ENCODE results near the gene SOX9.
"Not testable (repeated sequence)": the region's sequence is repeated elsewhere in the genome, so short reads cannot be mapped to it uniquely, and the experiment has no call there.

SOX9 gene

GRCh38 chr17:72128039-72128438 is 7.2 kb downstream of the SOX9 start:
- no peak for DNase-seq

GRCh38 chr17:72134608-72135394 is 14.0 kb downstream of the SOX9 start:
- no peak for DNase-seq

GRCh38 chr17:72135546-72136325 is 14.9 kb downstream of the SOX9 start:
- DNase-seq = no peak

GRCh38 chr17:72136692-72137091 is 15.9 kb downstream of the SOX9 start:
- no peak for DNase-seq

- no peak for DNase-seq
Observed at GRCh38 chr17:72137161-72137560, 16.3 kb downstream of the SOX9 start.

- no peak for DNase-seq
Observed at GRCh38 chr17:72139212-72139611, 18.4 kb downstream of the SOX9 start.

- DNase-seq = no peak
Observed at GRCh38 chr17:72141336-72141735, 20.5 kb downstream of the SOX9 start.

- DNase-seq = not testable (repeated sequence)
Observed at GRCh38 chr17:72142097-72142496, 21.3 kb downstream of the SOX9 start.

GRCh38 chr17:72142614-72143013 is 21.8 kb downstream of the SOX9 start:
- no peak for DNase-seq

- no peak for DNase-seq
Observed at GRCh38 chr17:72143245-72143644, 22.4 kb downstream of the SOX9 start.

- DNase-seq = no peak
Observed at GRCh38 chr17:72144101-72144500, 23.3 kb downstream of the SOX9 start.

GRCh38 chr17:72145562-72145961 is 24.7 kb downstream of the SOX9 start:
- no peak for DNase-seq

- no peak for DNase-seq
Observed at GRCh38 chr17:72145962-72146361, 25.1 kb downstream of the SOX9 start.

GRCh38 chr17:72146371-72146770 is 25.6 kb downstream of the SOX9 start:
- DNase-seq = no peak

GRCh38 chr17:72150632-72151460 is 30.0 kb downstream of the SOX9 start:
- DNase-seq = no peak

GRCh38 chr17:72151565-72152386 is 31.0 kb downstream of the SOX9 start:
- no peak for DNase-seq

- DNase-seq = no peak
Observed at GRCh38 chr17:72152387-72152929, 31.6 kb downstream of the SOX9 start.

- DNase-seq = no peak
Observed at GRCh38 chr17:72158895-72159885, 38.4 kb downstream of the SOX9 start.

GRCh38 chr17:72162569-72162968 is 41.7 kb downstream of the SOX9 start:
- DNase-seq = no peak

- DNase-seq = no peak
Observed at GRCh38 chr17:72163474-72163873, 42.7 kb downstream of the SOX9 start.
